Hepatocyte (in vitro differentiated cells): ENCODE measurements around the gene FOLR2.

ENCODE experiments used
- EZH2 ChIP-seq: fragments of 200-600 bp; sonication (generic); IDR thresholded peaks from 2 replicates; pipeline ENCODE4 v1.6.1; 2016; ENCODE audit warnings: antibody characterized with exemption, mild to moderate bottlenecking, borderline replicate concordance
- EZH2phosphoT487 ChIP-seq: fragments of 200-600 bp; sonication (generic); IDR thresholded peaks from one replicate; pipeline ENCODE4 v1.6.1; 2018; ENCODE audit warnings: antibody characterized with exemption, mild to moderate bottlenecking, low read depth, moderate library complexity; ENCODE audit not compliant: unreplicated experiment, severe bottlenecking
- TF ChIP-seq, protein P1 (sequence below): fragments of 200-600 bp; sonication (generic); IDR thresholded peaks from 2 replicates; pipeline ENCODE4 v1.5.1; 2016; ENCODE audit warnings: antibody characterized with exemption, mild to moderate bottlenecking; ENCODE audit not compliant: poor library complexity

DNA sequence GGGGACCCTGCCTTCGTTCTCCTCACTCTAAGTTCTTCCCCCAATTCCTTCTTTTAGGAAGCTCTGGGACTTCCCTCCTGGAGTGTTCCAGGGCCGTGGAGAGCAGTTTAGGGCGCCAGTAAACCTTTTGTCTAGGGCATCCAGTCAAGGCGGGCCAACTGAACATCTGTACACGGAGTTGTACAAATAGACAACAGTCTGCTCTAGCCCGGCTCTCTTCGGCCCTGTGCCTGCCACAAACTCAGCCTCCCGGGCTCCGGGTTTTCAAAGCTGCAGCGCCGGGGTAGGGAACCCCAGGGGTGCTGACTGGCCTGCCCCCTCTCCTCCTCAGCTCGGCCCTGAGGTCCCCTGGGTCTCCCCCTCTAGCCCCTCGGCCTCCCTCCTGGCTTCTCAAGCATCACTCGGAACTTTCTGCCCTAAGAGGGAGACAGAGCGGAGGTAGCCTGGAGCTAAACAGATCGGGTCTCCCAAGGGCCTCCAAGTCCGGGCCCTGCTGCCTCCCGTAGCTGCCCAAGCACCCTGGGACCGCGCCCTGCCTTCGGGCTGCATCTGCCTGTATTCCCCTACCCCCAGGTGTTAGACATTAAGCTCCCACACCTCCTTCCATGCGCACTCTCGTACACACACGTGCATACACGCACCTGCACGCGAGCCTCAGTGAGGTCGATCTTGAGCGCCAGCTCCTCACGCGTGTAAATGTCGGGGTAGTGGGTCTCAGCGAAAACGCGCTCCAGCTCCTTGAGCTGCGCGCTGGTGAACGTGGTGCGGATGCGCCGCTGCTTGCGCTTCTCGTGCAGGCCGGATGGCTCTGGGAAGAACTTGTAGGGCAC, 24.1 kb downstream of the FOLR2 start:
- TF ChIP-seq, protein P1, sequence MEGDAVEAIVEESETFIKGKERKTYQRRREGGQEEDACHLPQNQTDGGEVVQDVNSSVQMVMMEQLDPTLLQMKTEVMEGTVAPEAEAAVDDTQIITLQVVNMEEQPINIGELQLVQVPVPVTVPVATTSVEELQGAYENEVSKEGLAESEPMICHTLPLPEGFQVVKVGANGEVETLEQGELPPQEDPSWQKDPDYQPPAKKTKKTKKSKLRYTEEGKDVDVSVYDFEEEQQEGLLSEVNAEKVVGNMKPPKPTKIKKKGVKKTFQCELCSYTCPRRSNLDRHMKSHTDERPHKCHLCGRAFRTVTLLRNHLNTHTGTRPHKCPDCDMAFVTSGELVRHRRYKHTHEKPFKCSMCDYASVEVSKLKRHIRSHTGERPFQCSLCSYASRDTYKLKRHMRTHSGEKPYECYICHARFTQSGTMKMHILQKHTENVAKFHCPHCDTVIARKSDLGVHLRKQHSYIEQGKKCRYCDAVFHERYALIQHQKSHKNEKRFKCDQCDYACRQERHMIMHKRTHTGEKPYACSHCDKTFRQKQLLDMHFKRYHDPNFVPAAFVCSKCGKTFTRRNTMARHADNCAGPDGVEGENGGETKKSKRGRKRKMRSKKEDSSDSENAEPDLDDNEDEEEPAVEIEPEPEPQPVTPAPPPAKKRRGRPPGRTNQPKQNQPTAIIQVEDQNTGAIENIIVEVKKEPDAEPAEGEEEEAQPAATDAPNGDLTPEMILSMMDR = no peak
- TF ChIP-seq EZH2 = peak; percentile 47
- TF ChIP-seq EZH2phosphoT487 = peak; percentile 60
